Left colon (tissue), 2 donors: ENCODE data around the gene CSNK1E. TPM values are rescaled to one million over a fixed set of nuclear protein-coding genes. Genes with fewer than 3 reads are reported as not detected.
A peak's percentile ranks its signal among the peaks of the same experiment; 100 is the strongest.

Source experiments
- ATAC-seq: fragments of 200-7000 bp; cut with Tn5 transposase; one replicate; pipeline ENCODE4 v1.9.1; 2020; ENCODE audit warnings: mild to moderate bottlenecking, moderate library complexity
- DNase-seq, 2 donors: peaks; one replicate each; pipeline ENCODE4 v3.0.0-alpha.2; 2020
- intact Hi-C, 2 donors: fragments of 100-400 bp; cut with DNase I in 1 of 2; cut with micrococcal nuclease in 1 of 2; formaldehyde crosslinking; loops; one replicate each; pipeline versions ENCODE4 v1.11.2 to v1.14.0; 2022; cut with DNase I, micrococcal nuclease
- total RNA-seq, 2 donors: library from RNA; stranded (reverse); fragmentation: NEBNext Ultra II Directional; extraction: Animal tissue kit (Norgen Biotek cat#: 25700); gene quantifications; one replicate each; pipeline ENCODE4 v1.2.1, GENCODE V29; 2021
- donor health status: DM: no; HTN: no; CAD: no.
- donor health status: DM: yes; HTN: yes; CAD: no.

Gene CSNK1E
- total RNA-seq, 2 donors from 2014 or later, result 76.5 to 90.4 TPM

- ATAC-seq (no peak), DNase-seq (no peak)
- intact Hi-C loops, result no loop called here
Observed at GRCh38 chr22:38292694-38293093, 24.5 kb downstream of the CSNK1E start.

GRCh38 chr22:38291201-38291777, 25.9 kb downstream of the CSNK1E start:
- ATAC-seq (peak; percentile 54), DNase-seq (peak; percentile 29 to 58)
- intact Hi-C loops, result no loop called here

- DNase-seq (peak; percentile 67 to 80), ATAC-seq (peak; percentile 92)
- intact Hi-C loops, result no loop called here
Observed at GRCh38 chr22:38290347-38290746, 26.9 kb downstream of the CSNK1E start.

- ATAC-seq, result no peak
- no peak for DNase-seq
- intact Hi-C loops, result no loop called here
Observed at GRCh38 chr22:38289583-38290082, 27.6 kb downstream of the CSNK1E start.

DNA sequence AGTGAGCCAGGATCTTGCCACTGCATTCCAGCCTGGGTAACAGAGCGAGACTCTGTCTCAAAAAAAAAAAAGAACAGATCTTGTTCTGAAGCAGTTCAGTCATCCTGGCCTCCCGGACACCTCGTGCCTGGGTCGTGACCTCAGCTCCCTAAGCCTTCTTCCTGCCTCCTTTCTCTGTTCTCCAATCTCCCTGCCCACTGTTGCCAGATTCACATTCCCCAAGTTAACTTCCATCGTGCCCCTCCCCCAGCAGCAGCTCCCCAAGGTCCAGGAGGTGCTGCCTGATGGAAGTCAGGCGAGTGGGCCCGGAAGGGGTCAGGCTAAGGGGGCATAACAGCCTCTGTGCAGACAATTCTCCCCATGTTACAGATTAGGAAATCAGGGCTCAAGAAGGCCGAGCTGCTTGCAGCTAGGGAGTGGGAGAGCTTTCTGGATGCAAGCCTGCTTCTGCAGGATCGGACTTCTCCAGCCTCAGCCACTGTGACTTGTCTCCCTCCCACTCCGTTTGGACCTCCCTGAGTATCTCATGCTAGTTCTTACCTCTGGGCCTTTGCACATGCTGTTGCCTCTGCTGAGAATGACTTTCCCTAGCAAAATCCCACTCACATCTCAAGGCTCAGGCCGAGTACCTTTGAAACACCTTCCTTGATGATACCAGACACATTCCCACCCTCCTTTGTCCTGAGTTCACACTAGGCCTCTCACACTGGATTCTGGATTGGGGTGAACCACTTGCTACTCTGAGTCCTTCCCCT, 30.1 kb downstream of the CSNK1E start:
- no peak for ATAC-seq
- intact Hi-C loops, result no loop called here
- DNase-seq, result no peak

GRCh38 chr22:38285018-38285417, 32.2 kb downstream of the CSNK1E start:
- intact Hi-C loops, result no loop called here
- ATAC-seq, result no peak
- no peak for DNase-seq

DNA sequence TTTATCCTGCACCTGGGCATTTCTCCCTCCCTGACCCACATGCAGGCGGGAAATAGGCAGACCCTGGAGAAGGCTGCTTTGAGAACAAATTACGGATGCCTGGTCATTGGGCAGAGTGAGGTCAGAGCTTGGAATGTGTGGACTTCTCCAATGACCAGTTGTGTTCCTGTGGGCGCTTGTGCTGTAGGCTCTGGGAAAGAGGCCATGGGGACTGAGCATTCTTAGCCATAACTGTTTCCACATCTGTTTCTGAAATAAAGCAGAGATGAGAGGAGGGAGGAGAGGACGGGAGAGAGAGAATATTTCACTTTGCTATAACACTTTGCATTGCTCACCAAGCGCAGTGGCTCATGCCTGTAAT, 33.2 kb downstream of the CSNK1E start:
- ATAC-seq (no peak), DNase-seq (no peak)
- intact Hi-C loops, result no loop called here

DNA sequence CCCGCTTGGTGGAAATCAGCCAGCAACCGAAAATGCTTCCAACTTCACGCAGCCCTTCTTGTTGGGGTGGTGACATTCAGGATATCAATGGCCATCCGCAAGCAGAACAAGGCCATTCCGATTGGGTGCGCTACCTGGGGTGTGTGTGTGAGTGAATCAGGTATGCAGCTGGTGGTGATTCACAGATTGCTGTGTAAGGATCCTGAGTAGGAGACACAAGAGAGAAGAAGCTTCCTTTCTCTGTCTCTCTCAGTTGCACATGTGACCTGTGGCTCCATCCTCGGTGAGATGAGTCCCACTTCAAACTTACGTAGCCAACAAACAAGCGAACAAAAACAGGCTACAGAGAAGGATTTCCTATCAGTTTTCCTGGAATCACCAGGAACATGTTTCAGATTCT, 34.8 kb downstream of the CSNK1E start:
- ATAC-seq, result no peak
- no peak for DNase-seq

DNA sequence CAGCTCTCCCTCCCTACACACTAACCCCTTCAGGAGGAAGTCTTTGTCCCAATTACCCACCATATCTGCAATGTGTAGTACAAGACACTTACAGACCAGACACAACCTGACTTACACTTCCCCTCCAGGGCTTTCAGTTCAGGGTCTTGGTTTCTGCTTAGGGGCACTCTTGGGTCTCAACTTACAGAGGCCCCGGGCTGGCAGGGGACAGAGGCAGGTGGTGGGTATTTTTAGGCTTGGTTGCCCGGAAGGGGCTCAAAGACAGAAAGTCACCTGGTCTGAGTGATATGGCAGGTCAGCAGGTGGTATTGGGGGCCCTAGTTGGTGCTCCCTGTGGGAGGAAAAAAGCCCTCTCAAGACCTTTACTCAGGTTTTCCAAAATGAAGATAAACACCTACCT, 41.1 kb downstream of the CSNK1E start:
- no peak for ATAC-seq
- intact Hi-C loops, result no loop called here
- no peak for DNase-seq

More for the DNA sequence above, 34.8 kb downstream of the CSNK1E start:
- intact Hi-C loops, result no loop called here

DNA sequence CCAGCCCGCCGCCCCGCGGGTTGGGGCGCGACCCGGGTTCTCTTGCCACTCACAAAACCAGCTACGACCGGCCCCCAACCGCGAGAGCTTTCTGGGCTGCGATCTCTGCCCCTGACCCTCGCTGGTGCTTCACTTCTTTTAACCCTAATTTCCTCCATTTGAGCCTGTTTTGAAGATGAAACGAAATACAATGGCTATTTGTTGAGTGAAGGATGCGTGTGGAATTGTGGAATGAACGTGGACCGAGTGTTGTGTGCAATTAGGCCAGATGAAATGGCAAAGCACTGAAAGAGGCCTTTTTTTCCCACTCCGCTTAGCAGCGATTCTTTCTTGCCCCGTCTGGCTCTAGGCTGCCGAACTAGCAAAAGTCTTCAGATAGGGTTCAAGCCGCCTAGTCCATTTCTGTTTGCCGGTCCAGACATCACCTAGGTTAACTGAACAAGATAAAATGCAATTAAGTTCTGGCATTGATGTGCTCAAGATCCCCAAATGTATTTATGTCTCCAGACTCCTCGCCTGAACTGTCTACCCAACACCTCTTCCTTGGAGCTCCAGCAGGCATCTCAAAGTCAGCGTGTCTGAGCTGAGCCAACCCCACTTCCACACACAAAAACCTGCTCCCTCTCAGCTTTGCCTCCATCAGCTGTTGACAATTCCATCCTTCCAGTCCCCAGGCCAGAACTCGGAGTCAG, 44.0 kb downstream of the CSNK1E start:
- no peak for ATAC-seq
- DNase-seq, result no peak
- intact Hi-C loops, result no loop called here

DNA sequence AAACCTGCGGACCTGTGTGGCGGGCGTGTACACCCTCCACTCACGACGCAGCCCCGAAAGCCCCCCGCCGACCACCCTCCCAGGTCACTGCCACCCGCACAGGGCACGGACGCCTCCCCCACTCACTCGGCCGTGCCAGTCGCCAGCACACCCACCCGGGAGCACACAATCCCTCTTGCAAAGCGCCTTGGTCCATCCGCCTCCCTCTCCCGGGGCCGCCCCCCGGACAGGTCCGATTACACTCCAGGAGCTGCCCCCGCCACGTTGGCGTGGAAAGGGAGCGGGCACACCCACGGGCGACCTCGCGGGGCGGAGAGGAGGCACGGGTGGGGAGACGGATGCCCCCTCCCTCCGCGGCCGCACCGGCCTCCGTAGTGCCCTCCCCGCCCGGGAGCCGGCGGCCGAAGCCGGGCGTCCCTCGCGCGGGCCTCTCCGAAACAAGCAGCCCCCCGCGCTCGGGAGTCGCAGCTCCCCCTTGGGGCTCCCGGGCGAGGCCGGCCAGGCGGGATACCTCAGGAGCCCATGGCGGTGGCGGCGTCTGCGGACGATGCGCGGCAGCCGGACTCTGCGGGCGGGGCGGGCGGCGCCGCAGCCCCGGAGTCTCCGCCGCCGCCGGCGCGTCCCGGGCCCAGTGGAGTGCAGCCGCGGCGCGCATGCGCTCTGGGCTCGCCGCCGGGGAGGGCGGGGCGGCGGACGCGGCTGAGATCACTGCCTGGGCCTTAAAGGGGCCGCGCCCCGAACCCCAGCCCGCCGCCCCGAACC, 44.7 kb downstream of the CSNK1E start, which contains the start of gene TMEM184B:
Gene TMEM184B, minus strand, starts transcription at position 638 of the 762 bp plus-strand sequence. CDS start 25,049 bp downstream, outside the sequence.
- intact Hi-C loops, result no loop called here
- DNase-seq, result peak in 1 of 2 donors; percentile 83
- peak; percentile 89 for ATAC-seq

- ATAC-seq (peak; percentile 81), DNase-seq (peak; percentile 72 to 76)
- intact Hi-C loops, result no loop called here
Observed at GRCh38 chr22:38271927-38272372, 45.3 kb downstream of the CSNK1E start.

DNA sequence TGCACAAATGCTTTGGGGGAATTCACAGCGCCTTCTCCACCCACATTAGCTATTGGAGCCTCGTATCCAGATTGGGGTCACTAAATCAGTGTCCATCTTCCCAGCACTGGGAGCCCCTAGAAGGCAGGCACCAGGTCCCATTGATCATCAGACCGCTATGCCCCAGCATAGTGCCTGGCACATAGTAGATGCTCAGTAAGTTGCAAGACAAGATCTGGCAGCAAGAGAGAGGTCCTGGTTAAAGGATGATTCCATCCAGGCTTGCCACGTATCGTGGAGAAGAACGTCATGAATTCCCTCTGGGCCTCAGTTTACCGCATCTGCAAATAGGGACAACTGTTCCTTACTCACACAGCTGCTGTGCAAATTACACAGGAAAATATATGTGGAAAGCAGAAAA, 46.1 kb downstream of the CSNK1E start:
- intact Hi-C loops, result no loop called here
- DNase-seq (no peak), ATAC-seq (no peak)

- intact Hi-C loops, result no loop called here
- no peak for DNase-seq
- no peak for ATAC-seq
Observed at GRCh38 chr22:38270091-38270992, 46.9 kb downstream of the CSNK1E start.

DNA sequence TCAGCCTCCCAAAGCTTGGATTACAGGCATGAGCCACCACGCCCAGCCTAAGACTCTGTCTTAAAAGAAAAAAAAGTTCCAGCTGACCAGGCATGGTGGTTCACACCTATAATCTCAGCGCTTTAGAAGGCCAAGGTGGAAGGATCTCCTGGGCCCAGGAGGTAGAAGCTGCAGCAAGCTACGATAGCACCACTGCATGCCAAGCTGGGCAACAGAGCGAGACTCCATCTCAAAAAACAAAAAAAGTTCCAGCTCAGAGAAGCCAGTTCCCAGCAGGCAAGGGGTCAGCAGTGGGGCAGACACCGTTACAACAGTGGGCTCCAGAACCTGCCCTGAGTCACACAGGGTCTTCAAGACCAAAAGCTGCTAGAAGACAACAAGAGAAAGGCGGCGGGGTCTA, 47.8 kb downstream of the CSNK1E start:
- no peak for ATAC-seq
- intact Hi-C loops, result no loop called here
- DNase-seq, result no peak

DNA sequence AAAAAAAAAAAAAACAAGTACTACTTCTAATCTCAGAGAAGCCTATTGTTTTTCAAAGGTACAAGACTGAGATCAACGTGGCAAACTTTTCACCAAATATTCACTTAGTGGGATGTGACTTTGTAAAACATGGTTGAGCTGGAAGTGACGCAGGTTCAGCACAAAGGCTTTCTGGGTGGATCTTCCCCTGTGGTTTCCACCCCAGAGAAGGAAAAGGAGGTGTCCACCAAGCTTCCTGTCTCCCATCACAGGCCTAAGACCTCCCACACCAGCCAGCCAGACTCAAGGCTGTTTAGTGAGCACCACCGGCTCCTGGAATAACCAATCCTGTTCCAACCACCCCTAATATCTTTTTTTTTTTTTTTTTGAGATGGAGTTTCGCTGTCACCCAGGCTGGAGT, 50.1 kb downstream of the CSNK1E start:
- DNase-seq (no peak), ATAC-seq (no peak)
- intact Hi-C loops, result no loop called here

- peak; percentile 24 for ATAC-seq
- DNase-seq, result no peak
- intact Hi-C loops, result no loop called here
Observed at GRCh38 chr22:38266120-38266519, 51.1 kb downstream of the CSNK1E start.

- intact Hi-C loops, result no loop called here
- ATAC-seq (no peak), DNase-seq (no peak)
Observed at GRCh38 chr22:38264322-38264843, 52.9 kb downstream of the CSNK1E start.
